GM23248 (cell line): ENCODE data around the gene SLC35G6. TPM values are rescaled to one million over a fixed set of nuclear protein-coding genes. Genes with fewer than 3 reads are reported as not detected.

Experiments used
- DNase-seq: peaks from one replicate; pipeline ENCODE4 v3.0.0-alpha.2; 2015
- H2AFZ ChIP-seq: fragments of 200-600 bp; sonication (generic); 2 replicates; pipeline ENCODE4 v1.6.1; 2016; ENCODE audit warnings: antibody characterized with exemption
- H3F3A ChIP-seq: fragments of 200-600 bp; sonication (generic); 2 replicates; pipeline ENCODE4 v1.6.1; 2016; ENCODE audit warnings: mild to moderate bottlenecking, antibody characterized with exemption, mixed run types; ENCODE audit not compliant: insufficient read depth
- H3K27ac ChIP-seq: fragments of 200-600 bp; sonication (generic); 2 replicates; pipeline ENCODE4 v1.5.1; 2016; ENCODE audit warnings: mild to moderate bottlenecking
- H3K27me3 ChIP-seq: fragments of 200-600 bp; sonication (generic); replicated peaks from 2 replicates; pipeline ENCODE4 v1.6.1; 2016; ENCODE audit warnings: mild to moderate bottlenecking; ENCODE audit not compliant: insufficient read depth
- H3K36me3 ChIP-seq: fragments of 200-600 bp; sonication (generic); 2 replicates; pipeline ENCODE4 v1.6.1; 2016; ENCODE audit warnings: low read depth, mild to moderate bottlenecking
- H3K4me1 ChIP-seq: fragments of 200-600 bp; sonication (generic); 2 replicates; pipeline ENCODE4 v1.6.1; 2016; ENCODE audit warnings: mild to moderate bottlenecking; ENCODE audit not compliant: insufficient read depth
- H3K4me2 ChIP-seq: fragments of 200-600 bp; sonication (generic); one replicate; pipeline ENCODE4 v1.6.1; 2016; ENCODE audit warnings: mild to moderate bottlenecking; ENCODE audit not compliant: unreplicated experiment
- H3K4me3 ChIP-seq: fragments of 200-600 bp; sonication (generic); 2 replicates; pipeline ENCODE4 v1.5.1; 2016; ENCODE audit warnings: mild to moderate bottlenecking
- H3K79me2 ChIP-seq: fragments of 200-600 bp; sonication (generic); 2 replicates; pipeline ENCODE4 v1.6.1; 2016; ENCODE audit warnings: mild to moderate bottlenecking; ENCODE audit not compliant: insufficient read depth
- H3K9ac ChIP-seq: fragments of 200-600 bp; sonication (generic); 2 replicates; pipeline ENCODE4 v1.6.1; 2016; ENCODE audit warnings: mild to moderate bottlenecking
- H3K9me2 ChIP-seq: fragments of 200-600 bp; sonication (generic); 2 replicates; pipeline ENCODE4 v1.6.1; 2016; ENCODE audit warnings: mixed run types, mild to moderate bottlenecking, moderate library complexity; ENCODE audit not compliant: insufficient read depth
- H3K9me3 ChIP-seq: fragments of 200-600 bp; sonication (generic); one replicate; pipeline ENCODE4 v1.6.1; 2017; ENCODE audit warnings: low read depth
- H4K20me1 ChIP-seq: fragments of 200-600 bp; sonication (generic); 2 replicates; pipeline ENCODE4 v1.6.0; 2016; ENCODE audit not compliant: insufficient read depth
- EZH2 ChIP-seq: fragments of 200-600 bp; sonication (generic); IDR thresholded peaks from 2 replicates; pipeline ENCODE4 v1.6.1; 2018; ENCODE audit warnings: antibody characterized with exemption, mild to moderate bottlenecking; ENCODE audit not compliant: insufficient read depth, poor library complexity, severe bottlenecking
- EZH2phosphoT487 ChIP-seq: fragments of 200-600 bp; sonication (generic); IDR thresholded peaks from 2 replicates; pipeline ENCODE4 v1.6.1; 2018; ENCODE audit warnings: antibody characterized with exemption, moderate library complexity, mild to moderate bottlenecking, low read depth; ENCODE audit not compliant: insufficient read depth
- WGBS, 2 experiments: methylation state at CpG; one replicate each; pipeline ENCODE4 v1.1.6; 2015 to 2017; ENCODE audit warnings: low lambda C conversion rate in 2 of 2, low coverage in 1 of 2; ENCODE audit errors: missing lambda C conversion rate in 2 of 2; 5-methylcytosine and 5-hydroxymethylcytosine counted together
- in situ Hi-C: fragments of 300-500 bp; cut with MboI; formaldehyde crosslinking; loops from 2 replicates; pipeline ENCODE4 v1.15.0; 2020
- polyA plus RNA-seq: library from polyadenylated mRNA; unstranded; fragments of >200 nt; fragmentation: Nextera tagmentation; extraction: Ambion mirVana; gene quantifications from 2 replicates; pipeline ENCODE4 v1.2.1, GENCODE V29; 2016
- total RNA-seq: library from RNA; depleted of rRNA; stranded (reverse); fragments of >200 nt; shearing (Covaris generic); gene quantifications from 2 replicates; pipeline ENCODE4 v1.2.3, GENCODE V29; 2014

SLC35G6 gene
- total and polyA plus RNA-seq, 2 experiments from 2014 or later = 0.14 TPM; not detected in 1

- Histone ChIP-seq H3K79me2 (peaks cover 35% of the 10 kb centered on the region), H3K4me1 (no peaks in the 10 kb centered on the region), H3K9ac (no peak overlapping the region), H3K36me3 (peaks cover 70% of the 10 kb centered on the region), H3K27me3 (no peaks in the 10 kb centered on the region), H3F3A (peaks cover 22% of the 10 kb centered on the region; the same call in 1 of the 2 replicates), H2AFZ (no peak overlapping the region), H4K20me1 (no peaks in the 10 kb centered on the region), H3K9me3 (no peaks in the 10 kb centered on the region), H3K4me2 (no peak overlapping the region), H3K4me3 (no peak overlapping the region), H3K9me2 (no peaks in the 10 kb centered on the region), H3K27ac (no peak overlapping the region)
- in situ Hi-C loops = no loop called here
- 87 to 89% methylated on average over 11 of the region's 11 CpGs for WGBS, 2 experiments
- DNase-seq = no peak
- TF ChIP-seq EZH2phosphoT487 (no peak), EZH2 (no peak)
Measured at GRCh38 chr17:7508145-7508544, 26.9 kb downstream of the SLC35G6 start.

DNA sequence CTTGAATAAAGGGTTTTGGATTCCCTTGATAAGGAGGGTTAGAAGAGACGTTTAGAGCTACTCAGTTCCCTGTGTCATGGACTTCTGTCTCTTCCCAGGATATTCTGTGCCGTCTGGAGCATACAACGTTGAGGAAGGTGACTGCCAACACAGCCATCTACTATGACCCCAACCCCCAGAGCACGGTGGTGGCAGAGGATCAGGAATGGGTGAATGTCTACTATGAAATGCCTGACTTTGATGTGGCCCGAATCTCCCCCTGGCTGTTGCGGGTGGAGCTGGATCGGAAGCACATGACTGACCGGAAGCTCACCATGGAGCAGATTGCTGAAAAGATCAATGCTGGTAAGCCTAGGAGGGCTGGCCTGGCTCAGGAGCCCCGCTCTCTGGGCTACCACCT is 27.6 kb downstream of the SLC35G6 start:
- no peaks in the 10 kb centered on the region for H4K20me1 ChIP-seq
- H3K27me3 ChIP-seq = no peaks in the 10 kb centered on the region
- H3F3A ChIP-seq = peaks cover 17% of the 10 kb centered on the region; the same call in 1 of the 2 replicates
- H3K4me2 ChIP-seq = no peak overlapping the region
- H2AFZ ChIP-seq = no peak overlapping the region
- H3K9me3 ChIP-seq = no peaks in the 10 kb centered on the region
- no peaks in the 10 kb centered on the region for H3K4me1 ChIP-seq
- in situ Hi-C loops = no loop called here
- peaks cover 63% of the 10 kb centered on the region for H3K36me3 ChIP-seq
- no peak overlapping the region for H3K27ac ChIP-seq
- 90 to 94% methylated on average over 9 of the region's 9 CpGs for WGBS, 2 experiments
- TF ChIP-seq EZH2 = no peak
- DNase-seq = no peak
- no peak overlapping the region for H3K4me3 ChIP-seq
- H3K9ac ChIP-seq = no peak overlapping the region
- H3K79me2 ChIP-seq = peaks cover 28% of the 10 kb centered on the region
- H3K9me2 ChIP-seq = no peaks in the 10 kb centered on the region

DNA sequence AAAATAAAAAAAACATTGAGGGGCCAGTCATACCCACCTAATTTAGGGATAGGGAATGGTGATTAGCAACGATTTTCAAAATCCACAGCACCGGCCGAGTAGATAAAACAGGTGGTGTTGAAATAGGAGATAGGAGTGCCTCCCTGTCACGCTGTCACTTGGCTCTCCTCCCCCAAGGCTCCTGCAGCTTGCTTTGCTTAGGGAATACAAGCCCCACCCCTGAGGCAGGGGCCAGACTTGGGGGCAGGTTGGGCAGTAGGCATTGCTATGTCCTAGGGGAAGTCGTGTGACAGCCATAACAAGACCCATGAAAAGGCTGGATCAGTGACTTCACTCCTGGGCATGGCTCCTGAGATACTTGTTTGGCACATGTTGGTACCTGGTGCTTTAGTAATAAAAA is 28.7 kb downstream of the SLC35G6 start:
- H2AFZ ChIP-seq = no peak overlapping the region
- H3K4me1 ChIP-seq = no peaks in the 10 kb centered on the region
- no peaks in the 10 kb centered on the region for H4K20me1 ChIP-seq
- TF ChIP-seq EZH2phosphoT487 (no peak), EZH2 (no peak)
- H3K9me3 ChIP-seq = no peaks in the 10 kb centered on the region
- no peak overlapping the region for H3K4me2 ChIP-seq
- peaks cover 20% of the 10 kb centered on the region for H3K79me2 ChIP-seq
- no peak overlapping the region for H3K27ac ChIP-seq
- H3F3A ChIP-seq = peaks cover 25% of the 10 kb centered on the region
- DNase-seq = no peak
- no peak overlapping the region for H3K4me3 ChIP-seq
- 77 to 85% methylated on average over 5 of the region's 5 CpGs for WGBS, 2 experiments
- H3K27me3 ChIP-seq = no peaks in the 10 kb centered on the region
- in situ Hi-C loops = no loop called here
- H3K9me2 ChIP-seq = no peaks in the 10 kb centered on the region
- H3K36me3 ChIP-seq = peaks cover 58% of the 10 kb centered on the region
- no peak overlapping the region for H3K9ac ChIP-seq

- Histone ChIP-seq H3K79me2 (peaks cover 12% of the 10 kb centered on the region; the same call in 1 of the 2 replicates), H3K9me2 (no peaks in the 10 kb centered on the region), H3K27me3 (no peaks in the 10 kb centered on the region), H3K4me1 (no peaks in the 10 kb centered on the region), H3K36me3 (peaks cover 56% of the 10 kb centered on the region), H3F3A (peaks cover 31% of the 10 kb centered on the region), H3K27ac (no peak overlapping the region), H4K20me1 (no peaks in the 10 kb centered on the region), H3K9ac (no peak overlapping the region), H3K4me3 (no peak overlapping the region), H2AFZ (no peak overlapping the region), H3K9me3 (no peaks in the 10 kb centered on the region), H3K4me2 (no peak overlapping the region)
- 82 to 83% methylated on average over 10 of the region's 10 CpGs for WGBS, 2 experiments
- TF ChIP-seq EZH2 (no peak), EZH2phosphoT487 (no peak)
- peak; percentile 25 for DNase-seq
- in situ Hi-C loops = no loop called here
Measured at GRCh38 chr17:7511108-7511507, 29.9 kb downstream of the SLC35G6 start.

GRCh38 chr17:7512105-7512504 is 30.9 kb downstream of the SLC35G6 start:
- no peak overlapping the region for H3K4me3 ChIP-seq
- no peak overlapping the region for H2AFZ ChIP-seq
- no peak for TF ChIP-seq EZH2
- TF ChIP-seq EZH2phosphoT487 = no peak
- no peaks in the 10 kb centered on the region for H4K20me1 ChIP-seq
- H3K27me3 ChIP-seq = no peaks in the 10 kb centered on the region
- H3K79me2 ChIP-seq = 0 out of 2 replicates have a peak, but pooled peaks cover 7% of the 10 kb centered on the region
- no peak overlapping the region for H3K27ac ChIP-seq
- no peaks in the 10 kb centered on the region for H3K9me2 ChIP-seq
- no peak for DNase-seq
- WGBS, 2 experiments = 87 to 89% methylated on average over 11 to 15 of the region's 15 CpGs
- no peak overlapping the region for H3K4me2 ChIP-seq
- no peaks in the 10 kb centered on the region for H3K4me1 ChIP-seq
- in situ Hi-C loops = no loop called here
- peaks cover 51% of the 10 kb centered on the region; the same call in 1 of the 2 replicates for H3K36me3 ChIP-seq
- H3K9me3 ChIP-seq = no peaks in the 10 kb centered on the region
- peaks cover 27% of the 10 kb centered on the region for H3F3A ChIP-seq
- no peak overlapping the region for H3K9ac ChIP-seq
